NCI-H82 treated with DMSO at 0.1 percent for 48 hours (cell line): ENCODE results near the gene SHH.
"Not testable (repeated sequence)": the region's sequence is repeated elsewhere in the genome, so short reads cannot be mapped to it uniquely, and the experiment has no call there.

Experiments used
- DNase-seq: peaks from one replicate; lab custom pipeline; 2025; ENCODE audit not compliant: unreplicated experiment; lab: John Stamatoyannopoulos, UW

SHH gene

GRCh38 chr7:155820788-155821187 lies 8.5 kb upstream of the SHH start:
- DNase-seq: no peak

DNA sequence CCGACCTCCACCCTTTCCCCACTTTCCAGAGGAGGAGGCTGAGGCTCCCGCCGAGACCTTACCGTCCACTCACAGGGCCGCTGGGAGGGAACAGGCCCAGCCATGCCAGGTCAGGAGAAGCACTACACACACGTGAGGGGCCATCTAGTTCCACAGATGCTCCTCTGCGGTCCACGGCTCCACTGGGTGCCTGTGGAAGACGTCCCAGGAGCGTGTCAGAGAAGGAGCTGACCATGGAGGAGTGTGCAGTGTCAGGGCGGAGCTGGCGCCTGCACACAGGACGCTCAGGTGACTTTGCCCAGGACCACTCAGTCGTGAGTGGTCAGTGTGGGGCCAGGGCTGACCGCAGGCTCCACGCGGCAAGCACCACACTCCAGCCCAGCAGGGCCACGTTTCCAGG lies 8.0 kb upstream of the SHH start:
- DNase-seq: no peak

DNA sequence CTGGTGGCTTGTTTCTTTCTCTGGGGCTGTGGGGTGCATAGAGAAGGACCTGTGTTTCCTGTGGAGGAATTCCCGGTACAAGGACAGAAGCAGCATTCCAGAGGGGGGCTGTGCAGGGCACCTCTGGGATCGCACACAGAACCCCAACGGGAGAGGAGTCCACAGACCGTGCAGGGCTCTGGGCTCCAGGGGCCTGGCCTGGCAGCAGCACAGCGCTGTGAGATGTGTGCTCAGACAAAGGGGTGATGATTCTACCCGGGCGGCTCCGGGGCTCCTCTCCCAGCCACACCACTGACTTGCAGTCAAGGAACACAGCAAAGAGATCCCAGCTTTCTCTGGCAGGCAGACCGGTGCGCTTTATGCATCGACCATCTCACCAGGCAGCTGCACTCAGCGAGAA lies 6.9 kb upstream of the SHH start:
- no peak for DNase-seq

GRCh38 chr7:155818820-155819168 lies 6.5 kb upstream of the SHH start:
- no peak for DNase-seq

DNA sequence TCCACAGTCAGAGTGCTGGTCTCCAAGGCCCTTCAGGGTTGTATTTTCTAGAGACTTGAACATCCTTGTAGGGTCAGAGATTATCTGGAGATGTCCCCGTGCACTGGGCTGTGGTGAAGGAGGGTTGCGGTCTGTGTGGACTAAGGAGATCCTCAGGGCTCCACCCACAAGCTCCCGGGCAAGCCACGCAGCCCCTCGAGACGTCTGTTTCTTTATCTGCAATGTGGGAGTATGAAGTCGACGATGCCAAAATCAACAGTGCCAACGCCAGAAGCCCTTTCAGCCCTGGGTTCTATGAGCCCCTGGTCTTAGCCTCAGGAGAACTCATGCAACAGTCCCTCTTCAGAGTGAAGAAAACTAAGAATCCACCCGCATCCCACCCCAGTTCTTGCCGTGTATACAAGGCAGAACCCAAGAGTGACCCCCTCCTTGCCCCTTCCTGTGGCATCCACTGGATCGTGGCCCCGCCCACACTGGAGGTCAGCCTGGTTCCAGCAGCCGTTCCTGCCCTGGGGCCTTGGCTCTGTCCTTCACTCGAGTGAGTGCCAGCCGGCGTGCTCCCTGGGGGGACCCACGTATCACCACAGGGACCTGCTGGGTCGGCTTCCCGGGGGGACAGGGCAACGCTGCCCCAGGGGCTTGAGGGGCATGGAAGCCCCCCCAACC lies 6.0 kb upstream of the SHH start:
- DNase-seq: no peak

DNA sequence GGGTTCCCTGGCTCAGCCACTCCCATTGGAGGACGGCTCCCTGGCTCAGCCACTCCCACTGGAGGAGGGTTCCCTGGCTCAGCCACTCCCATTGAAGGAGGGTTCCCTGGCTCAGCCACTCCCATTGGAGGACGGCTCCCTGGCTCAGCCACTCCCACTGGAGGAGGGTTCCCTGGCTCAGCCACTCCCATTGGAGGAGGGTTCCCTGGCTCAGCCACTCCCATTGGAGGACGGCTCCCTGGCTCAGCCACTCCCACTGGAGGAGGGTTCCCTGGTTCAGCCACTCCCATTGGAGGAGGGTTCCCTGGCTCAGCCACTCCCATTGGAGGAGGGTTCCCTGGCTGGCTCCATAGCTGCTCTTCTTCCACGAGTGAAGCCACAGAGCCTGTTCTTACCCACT lies 5.3 kb upstream of the SHH start:
- not testable (repeated sequence) for DNase-seq

DNA sequence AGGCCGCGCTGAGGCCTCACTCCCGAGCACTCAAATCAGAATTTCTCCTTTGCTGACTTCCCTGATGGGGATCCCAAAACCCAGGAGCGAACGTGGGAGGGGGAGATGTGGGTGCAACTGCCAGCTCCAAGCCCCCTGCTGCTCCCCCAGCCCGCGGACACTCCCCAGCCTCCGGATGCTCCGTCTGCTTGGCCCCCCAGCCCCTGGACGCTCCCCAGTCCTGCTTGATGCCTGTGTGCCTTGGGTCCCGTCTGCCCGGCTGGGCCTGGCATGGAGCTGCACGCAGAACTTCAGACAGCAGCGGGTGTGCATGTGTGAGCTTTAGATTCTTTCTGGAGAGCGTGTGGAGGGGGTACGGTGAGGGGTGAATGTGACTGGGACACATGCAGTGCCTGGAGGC lies 4.7 kb upstream of the SHH start:
- DNase-seq: no peak

- no peak for DNase-seq
These were observed 3.9 kb upstream of the SHH start for GRCh38 chr7:155816192-155816508.

- no peak for DNase-seq
These were observed 3.3 kb upstream of the SHH start for GRCh38 chr7:155815332-155816191.

DNA sequence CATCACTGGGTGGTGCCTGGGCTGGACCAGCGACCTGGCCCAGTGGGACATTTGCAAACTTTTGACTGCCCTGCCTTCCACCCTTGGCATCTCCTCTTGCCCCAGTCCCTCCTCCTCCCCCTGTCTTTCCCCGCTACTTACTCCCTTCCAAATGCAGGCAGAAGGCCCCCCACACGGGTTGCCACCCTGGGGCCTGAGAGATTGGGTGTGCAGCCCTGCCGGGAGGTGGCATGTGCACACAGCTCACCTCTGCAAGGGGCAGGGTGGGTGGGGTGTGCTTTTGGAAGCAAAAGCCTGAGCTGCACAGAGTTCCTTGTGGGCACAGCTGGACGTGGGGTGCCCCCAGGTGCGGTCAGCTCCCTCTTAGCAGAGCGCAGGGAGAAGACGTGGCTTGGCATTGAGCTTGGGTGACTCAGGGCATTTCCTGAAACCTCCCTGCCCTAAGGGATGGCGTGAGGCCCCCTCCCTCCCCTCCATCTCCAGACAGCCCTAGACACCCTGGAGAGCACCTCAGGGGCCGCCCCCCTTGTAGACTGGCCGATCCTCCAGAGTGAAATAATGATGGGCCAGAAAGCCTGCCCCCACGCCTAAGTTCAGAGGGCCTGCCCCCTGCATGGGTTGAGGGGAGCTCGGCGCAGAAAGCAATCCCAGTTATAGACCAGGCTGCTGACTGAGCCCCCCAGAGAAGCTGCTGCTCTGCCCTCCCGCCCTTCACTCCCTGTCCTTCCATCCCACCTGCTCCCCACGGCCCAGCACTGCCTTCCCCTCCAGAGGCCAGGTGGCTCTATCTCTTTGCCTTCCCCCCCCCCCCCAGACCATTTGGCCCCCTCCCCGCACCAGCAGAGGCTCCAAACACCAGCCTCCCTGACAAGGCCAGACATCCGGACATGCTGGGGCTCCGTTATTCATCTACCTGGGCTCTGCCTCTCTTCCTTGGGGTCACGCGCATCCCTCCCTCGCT lies 2.3 kb upstream of the SHH start:
- DNase-seq: no peak

- DNase-seq: no peak
These were observed 1.5 kb upstream of the SHH start for GRCh38 chr7:155813546-155814315.

GRCh38 chr7:155813125-155813524 lies 862 bp upstream of the SHH start:
- DNase-seq: no peak

GRCh38 chr7:155811560-155811894 lies 736 bp downstream of the SHH start:
- no peak for DNase-seq

DNA sequence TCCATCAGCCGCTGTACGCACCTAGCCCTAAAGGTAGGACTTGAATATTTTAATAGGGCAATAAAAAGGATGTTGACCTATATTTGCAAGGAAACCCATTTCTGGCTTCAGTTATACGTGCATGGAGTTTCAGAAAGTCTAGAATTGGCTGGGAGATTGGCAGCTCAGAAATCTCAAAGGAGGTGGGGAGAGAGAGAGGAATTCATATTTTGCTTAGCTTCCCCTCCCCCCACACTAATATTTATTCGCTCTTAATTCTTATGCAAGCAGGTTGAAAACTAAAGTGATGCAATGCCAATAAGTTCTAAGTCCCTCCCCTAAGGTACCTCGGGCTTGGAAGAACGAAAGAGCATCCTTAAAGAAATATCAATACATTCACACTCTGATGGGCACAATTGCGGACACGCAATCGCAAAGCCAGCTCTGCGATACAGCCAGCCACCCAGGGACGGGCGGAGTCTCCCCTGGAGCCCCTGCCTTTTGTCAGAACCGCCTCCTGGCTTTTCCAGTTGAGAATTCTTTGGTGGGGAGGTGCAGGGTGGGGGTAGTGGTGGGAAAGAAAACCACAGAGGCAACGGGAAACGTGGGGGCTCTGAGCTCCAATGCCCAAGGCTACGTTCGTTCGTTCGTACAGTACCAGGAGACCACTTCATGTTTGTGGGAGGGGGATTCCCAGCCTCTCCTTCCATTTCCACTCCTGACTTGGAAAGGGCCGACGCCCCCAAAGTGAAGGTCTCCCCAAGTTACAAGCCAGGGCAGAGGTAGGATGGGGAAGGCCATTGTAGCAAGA lies 1.3 kb downstream of the SHH start:
- DNase-seq: no peak

- no peak for DNase-seq
These were observed 2.1 kb downstream of the SHH start for GRCh38 chr7:155809947-155810769.

DNA sequence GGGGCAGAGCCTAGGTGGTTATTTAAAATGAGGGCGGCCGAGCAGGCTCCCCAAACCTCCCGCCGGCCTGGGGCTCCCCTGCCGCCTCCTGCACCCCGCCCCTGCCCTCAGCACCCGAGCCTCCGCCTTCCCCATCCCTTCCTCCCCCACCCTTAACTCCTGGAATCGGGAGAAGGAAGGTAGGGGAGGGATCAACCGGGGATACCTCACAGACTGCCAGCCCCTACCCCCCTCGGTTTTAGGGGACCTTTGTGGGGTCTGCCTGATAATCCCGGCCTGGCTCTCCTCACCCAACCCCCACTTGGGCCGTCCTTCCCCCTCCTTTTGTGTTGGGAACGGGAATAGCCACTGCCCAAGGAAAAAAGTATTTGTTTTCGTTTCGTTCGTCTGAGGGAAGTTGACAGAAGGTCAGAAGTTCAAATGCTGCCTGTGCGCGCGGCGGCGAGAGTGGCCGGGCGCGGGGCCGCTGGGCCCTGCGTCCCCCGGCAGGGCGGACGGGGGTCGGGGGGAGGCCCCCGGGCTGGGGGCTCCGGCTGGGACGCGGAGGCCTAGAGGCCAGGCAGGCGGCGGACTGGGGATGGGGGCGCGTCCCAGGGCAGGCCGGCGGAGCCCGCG lies 2.8 kb downstream of the SHH start:
- DNase-seq: no peak

DNA sequence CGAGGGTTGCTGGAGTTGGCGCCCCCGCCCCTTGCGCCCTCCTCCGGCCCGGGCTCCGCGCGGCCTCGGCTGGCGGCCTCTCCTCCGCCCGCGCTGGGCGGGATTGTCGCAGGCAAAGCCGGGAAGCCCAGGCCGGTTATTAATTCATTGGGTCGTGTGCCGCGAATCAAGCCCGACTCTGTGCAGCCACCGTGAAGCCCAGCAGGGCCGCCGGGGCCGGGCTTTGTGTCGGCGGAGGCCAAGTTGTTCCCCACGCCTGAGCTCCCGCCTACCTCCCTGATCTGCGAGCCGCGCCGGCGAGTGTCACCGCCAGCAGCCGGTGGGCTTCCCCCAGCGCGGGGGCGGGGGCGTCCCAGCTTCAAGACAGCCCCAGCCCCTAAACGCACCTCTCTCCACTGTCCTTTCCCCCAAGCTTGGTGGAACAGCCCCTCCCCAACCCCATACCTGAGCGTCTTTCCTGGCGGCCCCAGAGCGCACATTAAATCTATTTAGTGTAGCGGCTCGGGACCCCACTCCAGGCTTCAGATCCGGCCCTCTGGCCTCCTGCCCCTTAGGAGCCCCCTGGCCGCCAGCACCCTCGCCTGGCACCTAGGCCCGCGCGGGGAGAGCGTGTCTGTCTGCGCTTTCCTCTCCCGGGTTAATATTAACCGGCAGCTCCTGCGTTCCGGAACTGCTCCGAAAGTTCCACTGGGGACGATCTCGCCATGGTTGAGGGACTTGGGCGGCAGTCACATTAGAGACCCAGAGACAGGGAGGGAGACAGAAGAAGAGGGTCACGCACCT lies 3.5 kb downstream of the SHH start:
- DNase-seq: no peak
